ENCODE measurements around the gene TMEM170B.

Gene TMEM170B

GRCh38 chr6:11632231-11632630 lies 94.7 kb downstream of the TMEM170B start:
- Histone ChIP-seq H3K4me1 (peaks cover 25% of the 10 kb centered on the region), H3K4me3 (ENCODE audit: low read depth, low read length) (no peak overlapping the region), H3K27me3 (no peaks in the 10 kb centered on the region), H3K36me3 (no peaks in the 10 kb centered on the region), H3K9me3 (no peaks in the 10 kb centered on the region)
- DNase-seq: no peak
- TF ChIP-seq CTCF (IDR thresholded peaks at IDR 0.05; ENCODE audit: low read depth, low read length): no peak

GRCh38 chr6:11632795-11633511 lies 95.4 kb downstream of the TMEM170B start:
- TF ChIP-seq CTCF (IDR thresholded peaks at IDR 0.05; ENCODE audit: low read depth, low read length): no peak
- Histone ChIP-seq H3K27me3 (no peaks in the 10 kb centered on the region), H3K36me3 (no peaks in the 10 kb centered on the region), H3K4me1 (peaks cover 25% of the 10 kb centered on the region), H3K4me3 (ENCODE audit: low read depth, low read length) (no peak overlapping the region), H3K9me3 (no peaks in the 10 kb centered on the region)
- DNase-seq: no peak
